A549 (cell line): ENCODE measurements around the gene CD58. TPM values are rescaled to one million over a fixed set of nuclear protein-coding genes. Genes with fewer than 3 reads are reported as not detected.

Experiments used
- ATAC-seq, 2 experiments: fragments of 200-7000 bp in 1 of 2; fragments of >200 bp in 1 of 2; cut with Nextera tagmentation in 1 of 2; cut with Tn5 transposase in 1 of 2; 3 replicates each; pipeline versions ENCODE4 v1.8.0 to v1.9.1; 2018 to 2020; ENCODE audit warnings: mild to moderate bottlenecking in 1 of 2, moderate library complexity in 1 of 2
- CTCF ChIA-PET: fragments of 300-600 bp; sonication (Branson Sonifier 250); formaldehyde crosslinking; extraction: SDS; loops from one replicate; lab custom pipeline; 2021; ENCODE audit warnings: antibody characterized with exemption, inconsistent platforms; lab: Yijun Ruan, JAX
- POLR2A ChIA-PET: fragments of 350-600 bp; formaldehyde crosslinking; extraction: SDS; loops from one replicate; lab custom pipeline; 2021; ENCODE audit warnings: antibody characterized with exemption, inconsistent platforms; lab: Yijun Ruan, JAX
- DNase-seq, 2 experiments: peaks; one replicate each; pipeline versions ENCODE4 v3.0.0 to v3.0.0-alpha.2; 2011 to 2016; ENCODE audit warnings: low read depth in 1 of 2, low spot score in 1 of 2
- FAIRE-seq: peaks from 2 replicates; lab custom pipeline; 2011; peaks lifted over from hg19 to GRCh38; lab: Jason Lieb, UNC
- H3K27ac ChIP-seq, 2 experiments: fragments of >200 bp; sonication (Bioruptor Twin); formaldehyde crosslinking; 3 replicates each; pipeline ENCODE4 v1.5.1; 2016 to 2017
- H3K4me1 ChIP-seq: fragments of >200 bp; sonication (Bioruptor Twin); formaldehyde crosslinking; 3 replicates; pipeline ENCODE4 v1.6.1; 2016
- H3K4me2 ChIP-seq: fragments of >200 bp; sonication (Bioruptor Twin); formaldehyde crosslinking; 3 replicates; pipeline ENCODE4 v1.6.1; 2016
- H3K4me3 ChIP-seq: fragments of >200 bp; sonication (Bioruptor Twin); formaldehyde crosslinking; 3 replicates; pipeline ENCODE4 v1.5.1; 2016
- H3K9me3 ChIP-seq: fragments of >200 bp; sonication (Bioruptor Twin); formaldehyde crosslinking; 3 replicates; pipeline ENCODE4 v1.6.1; 2016
- BHLHE40 ChIP-seq: IDR thresholded peaks from 2 replicates; pipeline ENCODE4 v1.6.1; 2012; ENCODE audit warnings: low read depth, low read length, inconsistent platforms
- CBX2 ChIP-seq: fragments of 200-600 bp; sonication (generic); IDR thresholded peaks from 2 replicates; pipeline ENCODE4 v1.6.1; 2016; ENCODE audit warnings: low read depth, mild to moderate bottlenecking, borderline replicate concordance
- CBX8 ChIP-seq: fragments of 200-600 bp; sonication (generic); IDR thresholded peaks from 2 replicates; pipeline ENCODE4 v1.6.1; 2016
- CHD2 ChIP-seq: fragments of 150-350 bp; IDR thresholded peaks from 2 replicates; pipeline ENCODE4 v1.6.1; 2014; ENCODE audit warnings: low read length; ENCODE audit not compliant: partially characterized antibody
- EHMT2 ChIP-seq: fragments of 200-600 bp; sonication (generic); IDR thresholded peaks from 2 replicates; pipeline ENCODE4 v1.6.1; 2016; ENCODE audit warnings: antibody characterized with exemption, low read depth, mild to moderate bottlenecking, moderate library complexity
- ELK1 ChIP-seq: fragments of 150-350 bp; IDR thresholded peaks from 2 replicates; pipeline ENCODE4 v1.6.1; 2014; ENCODE audit warnings: low read depth, mild to moderate bottlenecking, low read length
- FOSB ChIP-seq: fragments of 250-450 bp; sonication (Bioruptor Pico); IDR thresholded peaks from 2 replicates; pipeline ENCODE4 v1.5.0; 2020; ENCODE audit warnings: mild to moderate bottlenecking, moderate library complexity
- FOSL2 ChIP-seq, 2 experiments: fragments of 450-650 bp in 1 of 2; fragments of >200 bp in 1 of 2; sonication (Bioruptor Twin) in 1 of 2; formaldehyde crosslinking; IDR thresholded peaks; 2 replicates each; pipeline versions ENCODE4 v1.5.0 to v1.6.1; 2016 to 2020; ENCODE audit warnings: mild to moderate bottlenecking in 1 of 2, moderate library complexity in 1 of 2
- FOXS1 ChIP-seq: fragments of 250-450 bp; sonication (Bioruptor Pico); IDR thresholded peaks from 2 replicates; pipeline ENCODE4 v1.5.0; 2020; ENCODE audit warnings: mild to moderate bottlenecking, moderate library complexity
- HDAC2 ChIP-seq: fragments of 200-600 bp; sonication (generic); IDR thresholded peaks from 2 replicates; pipeline ENCODE4 v1.6.1; 2016
- HES2 ChIP-seq: fragments of >200 bp; sonication (Bioruptor Twin); formaldehyde crosslinking; IDR thresholded peaks from 2 replicates; pipeline ENCODE4 v1.6.1; 2016
- HEYL ChIP-seq: fragments of 250-450 bp; sonication (Bioruptor Pico); IDR thresholded peaks from 2 replicates; pipeline ENCODE4 v1.8.0; 2021; ENCODE audit warnings: mild to moderate bottlenecking, moderate library complexity
- HOXA7 ChIP-seq: fragments of 250-450 bp; sonication (Bioruptor Pico); IDR thresholded peaks from 2 replicates; pipeline ENCODE4 v1.5.0; 2020; ENCODE audit warnings: mild to moderate bottlenecking, moderate library complexity
- HOXB5 ChIP-seq: fragments of 250-450 bp; sonication (Bioruptor Pico); IDR thresholded peaks from 2 replicates; pipeline ENCODE4 v1.5.0; 2020; ENCODE audit warnings: mild to moderate bottlenecking, moderate library complexity
- JUN ChIP-seq, 2 experiments: fragments of >200 bp; sonication (Bioruptor Twin); formaldehyde crosslinking; IDR thresholded peaks; 2 replicates in 1 of 2; 3 replicates in 1 of 2; pipeline ENCODE4 v1.6.1; 2016 to 2017
- KDM1A ChIP-seq: fragments of 200-600 bp; sonication (generic); IDR thresholded peaks from 2 replicates; pipeline ENCODE4 v1.6.1; 2016; ENCODE audit warnings: low read depth, mild to moderate bottlenecking
- KDM5A ChIP-seq: fragments of 200-600 bp; sonication (generic); IDR thresholded peaks from 2 replicates; pipeline ENCODE4 v1.6.1; 2016; ENCODE audit warnings: antibody characterized with exemption, mild to moderate bottlenecking
- MAFK ChIP-seq: fragments of 450-650 bp; IDR thresholded peaks from 2 replicates; pipeline ENCODE4 v1.6.1; 2014; ENCODE audit not compliant: partially characterized antibody
- NFE2L2 ChIP-seq: fragments of 150-350 bp; conservative IDR thresholded peaks from 2 replicates; pipeline ENCODE4 v1.6.1; 2014; ENCODE audit warnings: low read length
- NPAS2 ChIP-seq: fragments of 250-450 bp; sonication (Bioruptor Pico); IDR thresholded peaks from 2 replicates; pipeline ENCODE4 v1.8.0; 2022; ENCODE audit warnings: mild to moderate bottlenecking, moderate library complexity, borderline replicate concordance
- NR3C1 ChIP-seq: fragments of >200 bp; sonication (Bioruptor Twin); formaldehyde crosslinking; IDR thresholded peaks from 3 replicates; pipeline ENCODE4 v1.6.1; 2017
- POLR2A ChIP-seq: IDR thresholded peaks from 2 replicates; pipeline ENCODE4 v1.6.1; 2012; ENCODE audit warnings: mild to moderate bottlenecking, low read length
- POLR2AphosphoS2 ChIP-seq: conservative IDR thresholded peaks from 2 replicates; pipeline ENCODE4 v1.6.1; 2012; ENCODE audit warnings: low read length, improper control_type of control experiment, inconsistent platforms
- RFX5 ChIP-seq: fragments of 450-650 bp; IDR thresholded peaks from 2 replicates; pipeline ENCODE4 v1.7.1; 2014; ENCODE audit warnings: antibody characterized with exemption, mild to moderate bottlenecking, moderate library complexity
- RNF2 ChIP-seq: fragments of 200-600 bp; sonication (generic); IDR thresholded peaks from 2 replicates; pipeline ENCODE4 v1.6.1; 2016; ENCODE audit warnings: low read depth, mild to moderate bottlenecking, antibody characterized with exemption, moderate library complexity, borderline replicate concordance
- SREBF2 ChIP-seq: fragments of 450-650 bp; IDR thresholded peaks from 2 replicates; pipeline ENCODE4 v1.6.1; 2014; ENCODE audit warnings: mild to moderate bottlenecking, moderate library complexity
- TFCP2L1 ChIP-seq: fragments of 250-450 bp; sonication (Bioruptor Pico); IDR thresholded peaks from 2 replicates; pipeline ENCODE4 v1.5.0; 2021; ENCODE audit warnings: mild to moderate bottlenecking
- ZFP36 ChIP-seq: fragments of 450-650 bp; IDR thresholded peaks from 2 replicates; pipeline ENCODE4 v1.6.1; 2014; ENCODE audit warnings: borderline replicate concordance; ENCODE audit not compliant: partially characterized antibody
- ZNF302 ChIP-seq: fragments of 250-450 bp; sonication (Bioruptor Pico); IDR thresholded peaks from 2 replicates; pipeline ENCODE4 v1.9.0; 2021; ENCODE audit warnings: inconsistent platforms, mild to moderate bottlenecking, moderate library complexity
- ZSCAN20 ChIP-seq: fragments of 250-450 bp; sonication (Bioruptor Pico); IDR thresholded peaks from 2 replicates; pipeline ENCODE4 v1.8.0; 2022; ENCODE audit warnings: mild to moderate bottlenecking, moderate library complexity
- WGBS: methylation state at CpG from one replicate; pipeline ENCODE4 v1.1.6; 2017; ENCODE audit errors: missing lambda C conversion rate; 5-methylcytosine and 5-hydroxymethylcytosine counted together
- polyA plus RNA-seq, 4 experiments: library from polyadenylated mRNA; depleted of rRNA in 3 of 4; stranded (reverse); fragments of >200 nt; fragmentation: RNase III in 1 of 4; extraction: RNeasy Plus Mini Kit Qiagen cat#74134 plus additional on column Dnase treatment in 1 of 4; gene quantifications; 2 replicates in 3 of 4; 3 replicates in 1 of 4; pipeline ENCODE4 v1.2.3, GENCODE V29; 2011 to 2017
- TF ChIP-seq, protein P1 (sequence below): IDR thresholded peaks from 2 replicates; pipeline ENCODE4 v1.6.1; 2012
- TF ChIP-seq, protein P2 (sequence below): fragments of >200 bp; sonication (Bioruptor Twin); formaldehyde crosslinking; IDR thresholded peaks from 3 replicates; pipeline ENCODE4 v1.6.1; 2016
- TF ChIP-seq, protein P3 (sequence below): fragments of 250-450 bp; sonication (Bioruptor Pico); IDR thresholded peaks from 2 replicates; pipeline ENCODE4 v1.5.0; 2020; ENCODE audit warnings: low read depth, mild to moderate bottlenecking, moderate library complexity
- TF ChIP-seq, protein P4 (sequence below): fragments of 450-650 bp; IDR thresholded peaks from 2 replicates; pipeline ENCODE4 v1.6.1; 2014; ENCODE audit warnings: antibody characterized with exemption

The CD58 gene
- polyA plus RNA-seq, 2 of the 4 experiments (the other 2 are of a cell fraction), result 22.4 to 38.4 TPM

- peaks cover 16% of the 10 kb centered on the region; the same call in 2 of the 3 replicates for H3K4me1 ChIP-seq
- WGBS, result 88% methylated on average over 4 of the region's 4 CpGs
- no peak for ATAC-seq
- H3K27ac ChIP-seq, result no peak overlapping the region
- no peak for DNase-seq
- no peak overlapping the region for H3K4me2 ChIP-seq
- FAIRE-seq, result no peak
- H3K4me3 ChIP-seq, result no peak overlapping the region
- H3K9me3 ChIP-seq, result no peaks in the 10 kb centered on the region
- TF ChIP-seq NPAS2 (CRISPR knock-in tag) (no peak), ZSCAN20 (CRISPR knock-in tag) (no peak), CBX8 (no peak), RFX5 (no peak), TFCP2L1 (CRISPR knock-in tag) (no peak), JUN (IDR thresholded peaks at IDR 0.05) (no peak), EHMT2 (no peak), CHD2 (no peak), MAFK (no peak), NR3C1 (no peak), FOSB (CRISPR knock-in tag) (no peak), NFE2L2 (no peak), FOSL2 (IDR thresholded peaks at IDR 0.05) (no peak), FOSL2 (CRISPR knock-in tag; IDR thresholded peaks at IDR 0.05) (no peak), CBX2 (no peak), SREBF2 (no peak), RNF2 (no peak)
- TF ChIP-seq, protein P1, sequence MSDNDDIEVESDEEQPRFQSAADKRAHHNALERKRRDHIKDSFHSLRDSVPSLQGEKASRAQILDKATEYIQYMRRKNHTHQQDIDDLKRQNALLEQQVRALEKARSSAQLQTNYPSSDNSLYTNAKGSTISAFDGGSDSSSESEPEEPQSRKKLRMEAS, result no peak
- ChIA-PET POLR2A (no interaction called here), CTCF (interaction anchor here (1.4 to 10.2 kb wide), 4 partner anchors 13 to 357 kb away, joined by 3 to 125 read pairs (median 58); no protein-coding TSS in a partner anchor)
Measured at GRCh38 chr1:116497656-116498055, 73.2 kb downstream of the CD58 start.

- ATAC-seq, result no peak
- no peak for TF ChIP-seq ZSCAN20 (CRISPR knock-in tag)
- no peak for TF ChIP-seq POLR2AphosphoS2
- no peak for TF ChIP-seq ZFP36
- TF ChIP-seq TFCP2L1 (CRISPR knock-in tag), result no peak
- TF ChIP-seq HEYL, result no peak
- no peak for TF ChIP-seq HOXB5
- TF ChIP-seq HES2, result no peak
- TF ChIP-seq POLR2A, result no peak
- no peak for TF ChIP-seq KDM1A
- no peak for TF ChIP-seq NFE2L2
- no peak for TF ChIP-seq HOXA7 (CRISPR knock-in tag)
- no peak for TF ChIP-seq HDAC2
- no peak overlapping the region for H3K4me3 ChIP-seq
- ChIA-PET POLR2A (no interaction called here), CTCF (interaction anchor here (1.4 to 10.2 kb wide), 4 partner anchors 12 to 356 kb away, joined by 3 to 125 read pairs (median 56); partner anchors contain the start of gene CD58)
- FAIRE-seq, result no peak
- H3K4me2 ChIP-seq, result no peak overlapping the region
- peaks cover 16% of the 10 kb centered on the region; the same call in 2 of the 3 replicates for H3K4me1 ChIP-seq
- 69% methylated on average over 2 of the region's 2 CpGs for WGBS
- DNase-seq, result no peak
- H3K9me3 ChIP-seq, result no peaks in the 10 kb centered on the region
- H3K27ac ChIP-seq, result no peak overlapping the region
Measured at GRCh38 chr1:116496898-116497297, 73.9 kb downstream of the CD58 start.

DNA sequence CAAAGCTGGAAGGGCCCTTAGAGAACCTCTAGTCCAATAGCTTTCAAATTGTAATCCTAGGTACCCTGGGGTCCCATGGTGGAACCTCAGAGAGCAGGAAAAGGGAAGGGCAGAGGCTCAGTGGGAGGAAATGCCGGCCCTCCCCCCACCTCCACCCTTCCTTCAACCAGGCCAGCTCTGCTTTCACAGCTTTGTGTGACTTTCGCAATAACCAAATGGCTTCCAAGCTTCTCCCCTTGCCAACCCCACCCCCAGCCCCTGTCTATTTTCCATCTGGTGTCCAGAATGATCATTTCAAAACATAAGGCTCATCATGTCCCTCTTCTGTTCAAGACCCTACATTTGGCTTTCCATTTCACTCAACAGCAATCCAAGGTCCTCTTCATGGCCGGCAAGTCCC, 74.4 kb downstream of the CD58 start:
- FAIRE-seq, result no peak
- peaks cover 16% of the 10 kb centered on the region; the same call in 2 of the 3 replicates for H3K4me1 ChIP-seq
- TF ChIP-seq, protein P2, sequence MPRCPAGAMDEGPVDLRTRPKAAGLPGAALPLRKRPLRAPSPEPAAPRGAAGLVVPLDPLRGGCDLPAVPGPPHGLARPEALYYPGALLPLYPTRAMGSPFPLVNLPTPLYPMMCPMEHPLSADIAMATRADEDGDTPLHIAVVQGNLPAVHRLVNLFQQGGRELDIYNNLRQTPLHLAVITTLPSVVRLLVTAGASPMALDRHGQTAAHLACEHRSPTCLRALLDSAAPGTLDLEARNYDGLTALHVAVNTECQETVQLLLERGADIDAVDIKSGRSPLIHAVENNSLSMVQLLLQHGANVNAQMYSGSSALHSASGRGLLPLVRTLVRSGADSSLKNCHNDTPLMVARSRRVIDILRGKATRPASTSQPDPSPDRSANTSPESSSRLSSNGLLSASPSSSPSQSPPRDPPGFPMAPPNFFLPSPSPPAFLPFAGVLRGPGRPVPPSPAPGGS, result no peak
- no peak for TF ChIP-seq SREBF2
- TF ChIP-seq ZNF302 (CRISPR knock-in tag), result no peak
- no peak for TF ChIP-seq KDM5A
- TF ChIP-seq ZSCAN20 (CRISPR knock-in tag), result no peak
- TF ChIP-seq, protein P3, sequence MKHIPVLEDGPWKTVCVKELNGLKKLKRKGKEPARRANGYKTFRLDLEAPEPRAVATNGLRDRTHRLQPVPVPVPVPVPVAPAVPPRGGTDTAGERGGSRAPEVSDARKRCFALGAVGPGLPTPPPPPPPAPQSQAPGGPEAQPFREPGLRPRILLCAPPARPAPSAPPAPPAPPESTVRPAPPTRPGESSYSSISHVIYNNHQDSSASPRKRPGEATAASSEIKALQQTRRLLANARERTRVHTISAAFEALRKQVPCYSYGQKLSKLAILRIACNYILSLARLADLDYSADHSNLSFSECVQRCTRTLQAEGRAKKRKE (CRISPR knock-in tag), result no peak
- no peak for TF ChIP-seq FOXS1 (CRISPR knock-in tag)
- TF ChIP-seq POLR2AphosphoS2, result no peak
- TF ChIP-seq, protein P4, sequence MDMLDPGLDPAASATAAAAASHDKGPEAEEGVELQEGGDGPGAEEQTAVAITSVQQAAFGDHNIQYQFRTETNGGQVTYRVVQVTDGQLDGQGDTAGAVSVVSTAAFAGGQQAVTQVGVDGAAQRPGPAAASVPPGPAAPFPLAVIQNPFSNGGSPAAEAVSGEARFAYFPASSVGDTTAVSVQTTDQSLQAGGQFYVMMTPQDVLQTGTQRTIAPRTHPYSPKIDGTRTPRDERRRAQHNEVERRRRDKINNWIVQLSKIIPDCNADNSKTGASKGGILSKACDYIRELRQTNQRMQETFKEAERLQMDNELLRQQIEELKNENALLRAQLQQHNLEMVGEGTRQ, result no peak
- no peak for TF ChIP-seq ELK1
- no peak for TF ChIP-seq BHLHE40

More for the DNA sequence above, 74.4 kb downstream of the CD58 start:
- Histone ChIP-seq H3K4me2 (no peak overlapping the region), H3K9me3 (no peaks in the 10 kb centered on the region), H3K4me3 (no peak overlapping the region), H3K27ac (peak overlapping the region in 1 of 2 experiments; percentile 41; a peak in 2 of 6 replicates)
- WGBS, result 84% methylated on average over 3 of the region's 3 CpGs
- ATAC-seq, result no peak
- no peak for DNase-seq
- ChIA-PET POLR2A (no interaction called here), CTCF (interaction anchor here (0.6 to 10.2 kb wide), 4 partner anchors 12 to 449 kb away, joined by 3 to 125 read pairs (median 56); partner anchors contain the start of gene CD58)
